Esophagus muscularis mucosa (tissue), 4 donors: Measurements from ENCODE around the gene PRKCB. TPM values are rescaled to one million over a fixed set of nuclear protein-coding genes. Genes with fewer than 3 reads are reported as not detected.

Experiments
- DNase-seq: peaks from one replicate; pipeline ENCODE4 v3.0.0-alpha.2; 2017; ENCODE audit errors: extremely low spot score
- H3K27ac ChIP-seq, 4 donors: fragments of 200-600 bp; sonication (generic); replicated peaks in 1 of 4; 1 replicate in 3 of 4; 2 replicates in 1 of 4; pipeline ENCODE4 v1.5.1; 2016 to 2019; ENCODE audit warnings: mild to moderate bottlenecking in 1 of 4
- H3K27me3 ChIP-seq, 4 donors: fragments of 200-600 bp; sonication (generic); one replicate each; pipeline versions ENCODE4 v1.5.1 to v1.6.0; 2016 to 2019
- H3K36me3 ChIP-seq, 4 donors: fragments of 200-600 bp; sonication (generic); one replicate each; pipeline ENCODE4 v1.5.1; 2016 to 2019
- H3K4me1 ChIP-seq, 4 donors: fragments of 200-600 bp; sonication (generic); one replicate each; pipeline ENCODE4 v1.5.1; 2016 to 2019
- H3K4me3 ChIP-seq, 4 donors: fragments of 200-600 bp; sonication (generic); 1 replicate in 2 of 4; 2 replicates in 2 of 4; pipeline ENCODE4 v1.5.1; 2016 to 2019; ENCODE audit warnings: mild to moderate bottlenecking in 4 of 4, moderate library complexity in 1 of 4
- H3K9me3 ChIP-seq, 4 donors: fragments of 200-600 bp; sonication (generic); 1 replicate in 3 of 4; 2 replicates in 1 of 4; pipeline ENCODE4 v1.5.1; 2016 to 2019
- EP300 ChIP-seq: sonication (generic); formaldehyde crosslinking; IDR thresholded peaks from one replicate; pipeline ENCODE4 v1.6.1; 2017; ENCODE audit warnings: antibody characterized with exemption
- POLR2A ChIP-seq: fragments of 450-650 bp; IDR thresholded peaks from one replicate; pipeline ENCODE4 v1.6.1; 2017; ENCODE audit warnings: antibody characterized with exemption, moderate library complexity, mild to moderate bottlenecking, low read depth
- POLR2AphosphoS5 ChIP-seq, 2 donors: sonication (generic); formaldehyde crosslinking; IDR thresholded peaks; one replicate each; pipeline ENCODE4 v1.6.1; 2017; ENCODE audit warnings: antibody characterized with exemption in 2 of 2
- WGBS: methylation state at CpG from one replicate; pipeline ENCODE4 v1.1.5; 2018; 5-methylcytosine and 5-hydroxymethylcytosine counted together
- intact Hi-C: fragments of 100-400 bp; cut with DNase I; formaldehyde crosslinking; loops from one replicate; pipeline ENCODE4 v1.15.1; 2023
- total RNA-seq, 4 donors: library from RNA; depleted of rRNA; stranded (reverse); fragments of >200 nt; gene quantifications; one replicate each; pipeline versions ENCODE4 v1.1.0 to v1.2.1, GENCODE V29; 2016
- TF ChIP-seq, protein P1 (sequence below), 3 experiments: fragments of 200-600 bp in 2 of 3; fragments of 450-650 bp in 1 of 3; sonication (generic) in 2 of 3; IDR thresholded peaks; one replicate each; pipeline ENCODE4 v1.5.1; 2017 to 2019; ENCODE audit warnings: antibody characterized with exemption in 3 of 3, mild to moderate bottlenecking in 2 of 3, moderate library complexity in 1 of 3

PRKCB gene
- total RNA-seq, 4 donors from 2014 or later, result 5.8 to 15.6 (median 9.7) TPM

DNA sequence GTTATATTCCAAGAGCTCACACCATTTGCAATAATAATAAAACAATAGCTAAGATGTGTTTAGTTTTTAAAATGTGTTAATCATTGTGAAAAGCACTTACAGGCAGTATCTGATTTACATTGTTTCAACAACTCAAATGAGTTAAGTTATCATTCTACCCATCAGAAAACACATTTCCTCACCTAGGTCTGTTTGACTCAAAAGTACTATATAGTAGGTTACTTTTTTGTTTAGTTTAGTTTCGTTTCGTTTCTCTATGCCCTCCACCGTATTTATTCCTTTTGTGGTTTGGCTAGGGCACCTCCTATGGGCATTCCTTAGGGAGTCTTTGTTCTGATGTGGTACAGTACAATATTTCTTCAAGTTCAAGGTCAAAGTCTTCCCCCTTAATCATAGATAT lies 201.6 kb downstream of the PRKCB start:
- TF ChIP-seq POLR2AphosphoS5 (IDR thresholded peaks at IDR 0.05) (no peak), POLR2A (no peak), EP300 (no peak)
- TF ChIP-seq, protein P1, sequence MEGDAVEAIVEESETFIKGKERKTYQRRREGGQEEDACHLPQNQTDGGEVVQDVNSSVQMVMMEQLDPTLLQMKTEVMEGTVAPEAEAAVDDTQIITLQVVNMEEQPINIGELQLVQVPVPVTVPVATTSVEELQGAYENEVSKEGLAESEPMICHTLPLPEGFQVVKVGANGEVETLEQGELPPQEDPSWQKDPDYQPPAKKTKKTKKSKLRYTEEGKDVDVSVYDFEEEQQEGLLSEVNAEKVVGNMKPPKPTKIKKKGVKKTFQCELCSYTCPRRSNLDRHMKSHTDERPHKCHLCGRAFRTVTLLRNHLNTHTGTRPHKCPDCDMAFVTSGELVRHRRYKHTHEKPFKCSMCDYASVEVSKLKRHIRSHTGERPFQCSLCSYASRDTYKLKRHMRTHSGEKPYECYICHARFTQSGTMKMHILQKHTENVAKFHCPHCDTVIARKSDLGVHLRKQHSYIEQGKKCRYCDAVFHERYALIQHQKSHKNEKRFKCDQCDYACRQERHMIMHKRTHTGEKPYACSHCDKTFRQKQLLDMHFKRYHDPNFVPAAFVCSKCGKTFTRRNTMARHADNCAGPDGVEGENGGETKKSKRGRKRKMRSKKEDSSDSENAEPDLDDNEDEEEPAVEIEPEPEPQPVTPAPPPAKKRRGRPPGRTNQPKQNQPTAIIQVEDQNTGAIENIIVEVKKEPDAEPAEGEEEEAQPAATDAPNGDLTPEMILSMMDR (IDR thresholded peaks at IDR 0.05), result no peak
- 76% methylated on average over 3 of the region's 3 CpGs for WGBS
- intact Hi-C loops, result no loop called here
- H3K9me3 ChIP-seq, result no peaks in the 10 kb centered on the region
- no peak overlapping the region for H3K27ac ChIP-seq
- peaks cover 0 to 11% (median 0%) of the 10 kb centered on the region in 4 donors for H3K27me3 ChIP-seq
- no peak for DNase-seq
- H3K4me1 ChIP-seq, result no peaks in the 10 kb centered on the region
- H3K36me3 ChIP-seq, result peaks cover 0 to 4% (median 0%) of the 10 kb centered on the region in 4 donors
- H3K4me3 ChIP-seq, result no peak overlapping the region

- H3K9me3 ChIP-seq, result no peaks in the 10 kb centered on the region
- H3K4me3 ChIP-seq, result no peak overlapping the region
- TF ChIP-seq POLR2AphosphoS5 (IDR thresholded peaks at IDR 0.05), result no peak
- TF ChIP-seq, protein P1 (IDR thresholded peaks at IDR 0.05), result peak; percentile 52 to 66 (median 63)
- no peak overlapping the region for H3K27ac ChIP-seq
- DNase-seq, result no peak
- intact Hi-C loops, result loop anchor here (2.0 to 10.0 kb wide), 2 partner anchors 213 to 463 kb away; partner anchors contain the start of gene CACNG3
- no peaks in the 10 kb centered on the region for H3K4me1 ChIP-seq
- WGBS, result 34% methylated on average over 11 of the region's 11 CpGs
- peaks cover 0 to 4% (median 0%) of the 10 kb centered on the region in 4 donors for H3K27me3 ChIP-seq
- H3K36me3 ChIP-seq, result no peaks in the 10 kb centered on the region
Measured at GRCh38 chr16:24041834-24042631, 206.2 kb downstream of the PRKCB start.

GRCh38 chr16:24044467-24044866 lies 208.7 kb downstream of the PRKCB start:
- WGBS, result 92% methylated on average over 2 of the region's 2 CpGs
- no peak overlapping the region for H3K27ac ChIP-seq
- intact Hi-C loops, result loop anchor here (10.0 kb wide), 1 partner anchor 210 kb away; the partner anchor contains the start of gene CACNG3
- no peak overlapping the region for H3K4me3 ChIP-seq
- DNase-seq, result no peak
- H3K4me1 ChIP-seq, result no peaks in the 10 kb centered on the region
- H3K27me3 ChIP-seq, result peaks cover 0 to 3% (median 0%) of the 10 kb centered on the region in 4 donors
- H3K9me3 ChIP-seq, result no peaks in the 10 kb centered on the region
- TF ChIP-seq POLR2AphosphoS5 (IDR thresholded peaks at IDR 0.05), result no peak
- TF ChIP-seq EP300, result no peak
- TF ChIP-seq, protein P1 (IDR thresholded peaks at IDR 0.05), result no peak
- TF ChIP-seq POLR2A, result no peak
- no peaks in the 10 kb centered on the region for H3K36me3 ChIP-seq

DNA sequence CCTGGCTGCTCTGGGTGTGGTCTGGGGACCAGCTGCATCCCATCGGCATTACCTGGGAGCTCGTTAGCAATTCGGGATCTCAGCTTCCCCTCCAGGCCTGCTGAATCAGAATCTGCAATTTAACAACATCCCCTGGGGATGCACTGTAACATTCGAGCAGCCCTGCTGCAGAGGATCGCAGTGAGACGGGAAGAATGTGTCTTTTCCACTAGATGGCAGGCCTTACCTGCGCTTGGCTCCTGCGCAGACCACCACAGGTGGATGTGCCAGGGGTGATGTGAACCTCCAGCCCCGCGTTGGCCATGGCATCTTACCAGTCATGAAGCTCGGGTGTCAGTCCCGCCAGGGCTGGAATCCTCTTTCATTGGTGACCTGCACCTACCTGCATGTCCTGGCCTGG lies 209.9 kb downstream of the PRKCB start:
- H3K9me3 ChIP-seq, result no peaks in the 10 kb centered on the region
- DNase-seq, result no peak
- H3K27ac ChIP-seq, result no peak overlapping the region
- H3K4me3 ChIP-seq, result no peak overlapping the region
- no peaks in the 10 kb centered on the region for H3K27me3 ChIP-seq
- WGBS, result 38% methylated on average over 8 of the region's 12 CpGs
- TF ChIP-seq POLR2A, result no peak
- TF ChIP-seq POLR2AphosphoS5 (IDR thresholded peaks at IDR 0.05), result no peak
- TF ChIP-seq EP300, result no peak
- TF ChIP-seq, protein P1 (IDR thresholded peaks at IDR 0.05), result no peak
- no peaks in the 10 kb centered on the region for H3K4me1 ChIP-seq
- no peaks in the 10 kb centered on the region for H3K36me3 ChIP-seq
- intact Hi-C loops, result loop anchor here (10.0 kb wide), 1 partner anchor 209 kb away; the partner anchor contains the start of gene CACNG3
